GM13976 (cell line): ENCODE data around the gene ABI3BP.

Experiments
- DNase-seq: peaks from one replicate; pipeline ENCODE4 v3.0.0; 2012; ENCODE audit warnings: low spot score
- CTCF ChIP-seq: IDR thresholded peaks from 2 replicates; pipeline ENCODE4 v1.5.1; 2012; ENCODE audit warnings: borderline replicate concordance, mild to moderate bottlenecking; ENCODE audit not compliant: insufficient read depth; ENCODE audit errors: extremely low read depth, missing control alignments, control extremely low read depth
- in situ Hi-C: fragments of 300-500 bp; cut with MboI; formaldehyde crosslinking; loops from one replicate; pipeline ENCODE4 v1.12.0; 2022; ENCODE audit warnings: low sequenced_read_pairs, mixed read lengths, inconsistent platforms; ENCODE audit not compliant: unreplicated experiment

Gene ABI3BP

GRCh38 chr3:100968932-100969906, 24.0 kb downstream of the ABI3BP start:
- no peak for DNase-seq
- in situ Hi-C loops, result no loop called here
- TF ChIP-seq CTCF, result no peak

- in situ Hi-C loops, result no loop called here
- no peak for DNase-seq
- no peak for TF ChIP-seq CTCF
Observed at GRCh38 chr3:100966807-100967206, 26.4 kb downstream of the ABI3BP start.

GRCh38 chr3:100966049-100966491, 27.2 kb downstream of the ABI3BP start:
- DNase-seq, result no peak
- no peak for TF ChIP-seq CTCF
- in situ Hi-C loops, result no loop called here

GRCh38 chr3:100963041-100963440, 30.2 kb downstream of the ABI3BP start:
- in situ Hi-C loops, result no loop called here
- no peak for DNase-seq
- TF ChIP-seq CTCF, result no peak

- no peak for TF ChIP-seq CTCF
- no peak for DNase-seq
- in situ Hi-C loops, result no loop called here
Observed at GRCh38 chr3:100957261-100957986, 35.8 kb downstream of the ABI3BP start.

- in situ Hi-C loops, result no loop called here
- DNase-seq, result no peak
- no peak for TF ChIP-seq CTCF
Observed at GRCh38 chr3:100956276-100956675, 36.9 kb downstream of the ABI3BP start.
